GM23248 (cell line): Measurements from ENCODE around the gene GBF1. TPM values are rescaled to one million over a fixed set of nuclear protein-coding genes. Genes with fewer than 3 reads are reported as not detected.

Source experiments
- DNase-seq: peaks from one replicate; pipeline ENCODE4 v3.0.0-alpha.2; 2015
- H2AFZ ChIP-seq: fragments of 200-600 bp; sonication (generic); 2 replicates; pipeline ENCODE4 v1.6.1; 2016; ENCODE audit warnings: antibody characterized with exemption
- H3F3A ChIP-seq: fragments of 200-600 bp; sonication (generic); 2 replicates; pipeline ENCODE4 v1.6.1; 2016; ENCODE audit warnings: mild to moderate bottlenecking, antibody characterized with exemption, mixed run types; ENCODE audit not compliant: insufficient read depth
- H3K27ac ChIP-seq: fragments of 200-600 bp; sonication (generic); 2 replicates; pipeline ENCODE4 v1.5.1; 2016; ENCODE audit warnings: mild to moderate bottlenecking
- H3K27me3 ChIP-seq: fragments of 200-600 bp; sonication (generic); replicated peaks from 2 replicates; pipeline ENCODE4 v1.6.1; 2016; ENCODE audit warnings: mild to moderate bottlenecking; ENCODE audit not compliant: insufficient read depth
- H3K36me3 ChIP-seq: fragments of 200-600 bp; sonication (generic); 2 replicates; pipeline ENCODE4 v1.6.1; 2016; ENCODE audit warnings: low read depth, mild to moderate bottlenecking
- H3K4me1 ChIP-seq: fragments of 200-600 bp; sonication (generic); 2 replicates; pipeline ENCODE4 v1.6.1; 2016; ENCODE audit warnings: mild to moderate bottlenecking; ENCODE audit not compliant: insufficient read depth
- H3K4me2 ChIP-seq: fragments of 200-600 bp; sonication (generic); one replicate; pipeline ENCODE4 v1.6.1; 2016; ENCODE audit warnings: mild to moderate bottlenecking; ENCODE audit not compliant: unreplicated experiment
- H3K4me3 ChIP-seq: fragments of 200-600 bp; sonication (generic); 2 replicates; pipeline ENCODE4 v1.5.1; 2016; ENCODE audit warnings: mild to moderate bottlenecking
- H3K79me2 ChIP-seq: fragments of 200-600 bp; sonication (generic); 2 replicates; pipeline ENCODE4 v1.6.1; 2016; ENCODE audit warnings: mild to moderate bottlenecking; ENCODE audit not compliant: insufficient read depth
- H3K9ac ChIP-seq: fragments of 200-600 bp; sonication (generic); 2 replicates; pipeline ENCODE4 v1.6.1; 2016; ENCODE audit warnings: mild to moderate bottlenecking
- H3K9me2 ChIP-seq: fragments of 200-600 bp; sonication (generic); 2 replicates; pipeline ENCODE4 v1.6.1; 2016; ENCODE audit warnings: mixed run types, mild to moderate bottlenecking, moderate library complexity; ENCODE audit not compliant: insufficient read depth
- H3K9me3 ChIP-seq: fragments of 200-600 bp; sonication (generic); one replicate; pipeline ENCODE4 v1.6.1; 2017; ENCODE audit warnings: low read depth
- H4K20me1 ChIP-seq: fragments of 200-600 bp; sonication (generic); 2 replicates; pipeline ENCODE4 v1.6.0; 2016; ENCODE audit not compliant: insufficient read depth
- EZH2 ChIP-seq: fragments of 200-600 bp; sonication (generic); IDR thresholded peaks from 2 replicates; pipeline ENCODE4 v1.6.1; 2018; ENCODE audit warnings: antibody characterized with exemption, mild to moderate bottlenecking; ENCODE audit not compliant: insufficient read depth, poor library complexity, severe bottlenecking
- EZH2phosphoT487 ChIP-seq: fragments of 200-600 bp; sonication (generic); IDR thresholded peaks from 2 replicates; pipeline ENCODE4 v1.6.1; 2018; ENCODE audit warnings: antibody characterized with exemption, moderate library complexity, mild to moderate bottlenecking, low read depth; ENCODE audit not compliant: insufficient read depth
- WGBS, 2 experiments: methylation state at CpG; one replicate each; pipeline ENCODE4 v1.1.6; 2015 to 2017; ENCODE audit warnings: low lambda C conversion rate in 2 of 2, low coverage in 1 of 2; ENCODE audit errors: missing lambda C conversion rate in 2 of 2; 5-methylcytosine and 5-hydroxymethylcytosine counted together
- in situ Hi-C: fragments of 300-500 bp; cut with MboI; formaldehyde crosslinking; loops from 2 replicates; pipeline ENCODE4 v1.15.0; 2020
- polyA plus RNA-seq: library from polyadenylated mRNA; unstranded; fragments of >200 nt; fragmentation: Nextera tagmentation; extraction: Ambion mirVana; gene quantifications from 2 replicates; pipeline ENCODE4 v1.2.1, GENCODE V29; 2016
- total RNA-seq: library from RNA; depleted of rRNA; stranded (reverse); fragments of >200 nt; shearing (Covaris generic); gene quantifications from 2 replicates; pipeline ENCODE4 v1.2.3, GENCODE V29; 2014

The GBF1 gene
- total and polyA plus RNA-seq, 2 experiments from 2014 or later, result 29.8 to 43.9 TPM

GRCh38 chr10:102396730-102397151 lies 151.4 kb downstream of the GBF1 start:
- Histone ChIP-seq H3K36me3 (no peaks in the 10 kb centered on the region), H4K20me1 (no peaks in the 10 kb centered on the region), H3K9me3 (no peaks in the 10 kb centered on the region), H3K9me2 (no peaks in the 10 kb centered on the region), H3K4me3 (peak overlapping the region; percentile 87), H3K27me3 (no peaks in the 10 kb centered on the region), H3K4me2 (peak overlapping the region; percentile 86), H3F3A (0 out of 2 replicates have a peak, but pooled peaks cover 7% of the 10 kb centered on the region), H3K27ac (no peak overlapping the region), H3K4me1 (peaks cover 17% of the 10 kb centered on the region), H3K79me2 (peaks cover 14% of the 10 kb centered on the region), H3K9ac (peak overlapping the region; percentile 88; the same call in 1 of the 2 replicates), H2AFZ (no peak overlapping the region)
- no peak for TF ChIP-seq EZH2
- TF ChIP-seq EZH2phosphoT487, result no peak
- 86 to 89% methylated on average over 12 of the region's 12 CpGs for WGBS, 2 experiments
- in situ Hi-C loops, result no loop called here
- no peak for DNase-seq

DNA sequence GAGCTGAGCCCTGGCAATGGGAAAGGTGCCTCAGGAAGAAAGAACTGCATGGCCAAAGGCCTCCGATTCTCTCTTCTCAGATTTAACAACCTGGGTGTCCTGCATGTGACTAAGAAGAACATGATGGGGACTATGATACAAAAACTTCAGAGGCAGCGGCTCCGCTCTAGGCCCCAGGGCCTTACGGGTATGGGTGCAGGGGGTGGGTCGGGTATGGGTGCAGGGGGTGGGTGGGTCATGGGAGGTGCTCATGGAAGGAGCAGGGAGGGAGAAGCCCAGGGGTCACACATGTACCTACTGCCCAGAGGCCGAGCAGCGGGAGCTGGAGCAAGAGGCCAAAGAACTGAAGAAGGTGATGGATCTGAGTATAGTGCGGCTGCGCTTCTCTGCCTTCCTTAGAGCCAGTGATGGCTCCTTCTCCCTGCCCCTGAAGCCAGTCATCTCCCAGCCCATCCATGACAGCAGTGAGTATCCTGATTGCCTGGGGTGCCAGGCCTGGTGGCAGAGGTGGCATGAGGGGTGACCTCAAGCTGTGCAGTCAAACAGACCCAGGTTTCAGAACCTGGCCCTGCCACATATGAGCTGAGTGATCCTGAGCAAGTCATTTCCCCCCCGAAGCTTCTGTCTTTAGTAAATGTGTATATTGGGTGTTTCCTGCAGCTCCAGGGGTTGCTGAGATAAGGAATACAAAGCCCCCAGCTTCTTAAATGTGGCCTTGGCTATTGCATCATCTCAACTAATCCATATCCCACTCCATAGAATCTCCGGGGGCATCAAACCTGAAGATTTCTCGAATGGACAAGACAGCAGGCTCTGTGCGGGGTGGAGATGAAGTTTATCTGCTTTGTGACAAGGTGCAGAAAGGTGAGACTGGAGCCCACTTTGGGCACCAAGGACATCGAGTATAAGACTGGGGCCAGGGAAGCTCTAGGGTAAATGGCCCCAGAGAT lies 152.2 kb downstream of the GBF1 start:
- TF ChIP-seq EZH2phosphoT487 (no peak), EZH2 (no peak)
- WGBS, 2 experiments, result 87 to 92% methylated on average over 13 to 14 of the region's 14 CpGs
- H2AFZ ChIP-seq, result no peak overlapping the region
- no peaks in the 10 kb centered on the region for H3K9me2 ChIP-seq
- H4K20me1 ChIP-seq, result no peaks in the 10 kb centered on the region
- DNase-seq, result no peak
- in situ Hi-C loops, result no loop called here
- H3K4me2 ChIP-seq, result no peak overlapping the region
- H3K4me3 ChIP-seq, result no peak overlapping the region
- 0 out of 2 replicates have a peak, but pooled peaks cover 6% of the 10 kb centered on the region for H3F3A ChIP-seq
- H3K9ac ChIP-seq, result no peak overlapping the region
- no peak overlapping the region for H3K27ac ChIP-seq
- no peaks in the 10 kb centered on the region for H3K9me3 ChIP-seq
- peaks cover 14% of the 10 kb centered on the region for H3K79me2 ChIP-seq
- H3K27me3 ChIP-seq, result no peaks in the 10 kb centered on the region
- no peaks in the 10 kb centered on the region for H3K36me3 ChIP-seq
- H3K4me1 ChIP-seq, result peaks cover 20% of the 10 kb centered on the region

DNA sequence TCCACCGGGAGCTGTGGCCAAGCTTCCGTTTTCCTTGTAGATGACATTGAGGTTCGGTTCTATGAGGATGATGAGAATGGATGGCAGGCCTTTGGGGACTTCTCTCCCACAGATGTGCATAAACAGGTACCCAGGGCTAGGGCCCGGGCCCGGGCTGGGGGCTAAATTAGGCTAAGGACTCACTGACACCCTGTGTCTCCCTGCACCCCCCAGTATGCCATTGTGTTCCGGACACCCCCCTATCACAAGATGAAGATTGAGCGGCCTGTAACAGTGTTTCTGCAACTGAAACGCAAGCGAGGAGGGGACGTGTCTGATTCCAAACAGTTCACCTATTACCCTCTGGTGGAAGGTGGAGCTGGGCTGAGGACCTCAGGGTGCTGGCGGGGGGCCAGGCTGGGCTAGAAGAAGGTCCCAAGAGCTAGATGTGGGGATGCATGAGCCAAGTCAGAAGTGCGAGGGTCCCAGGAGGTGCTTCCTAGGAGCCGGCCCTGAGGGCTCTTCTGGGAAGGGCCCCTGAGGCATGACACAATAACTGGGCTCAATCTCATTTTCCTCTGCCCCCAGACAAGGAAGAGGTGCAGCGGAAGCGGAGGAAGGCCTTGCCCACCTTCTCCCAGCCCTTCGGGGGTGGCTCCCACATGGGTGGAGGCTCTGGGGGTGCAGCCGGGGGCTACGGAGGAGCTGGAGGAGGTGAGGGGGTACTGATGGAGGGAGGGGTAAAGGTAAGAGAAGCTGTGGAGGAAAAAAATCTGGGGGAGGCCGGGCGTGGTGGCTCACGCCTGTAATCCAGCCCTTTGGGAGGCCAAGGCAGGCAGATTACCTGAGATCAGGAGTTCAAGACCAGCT lies 153.1 kb downstream of the GBF1 start:
- no peak overlapping the region for H3K4me2 ChIP-seq
- no peaks in the 10 kb centered on the region for H4K20me1 ChIP-seq
- H3K9me2 ChIP-seq, result no peaks in the 10 kb centered on the region
- no peak for TF ChIP-seq EZH2
- no peak overlapping the region for H3K27ac ChIP-seq
- H3K36me3 ChIP-seq, result no peaks in the 10 kb centered on the region
- in situ Hi-C loops, result no loop called here
- peak overlapping the region; percentile 73 for H3K4me3 ChIP-seq
- H3F3A ChIP-seq, result 0 out of 2 replicates have a peak, but pooled peaks cover 4% of the 10 kb centered on the region
- no peaks in the 10 kb centered on the region for H3K27me3 ChIP-seq
- H3K4me1 ChIP-seq, result peaks cover 19% of the 10 kb centered on the region
- no peak for DNase-seq
- peak overlapping the region; percentile 71 for H3K9ac ChIP-seq
- 83 to 91% methylated on average over 20 to 21 of the region's 21 CpGs for WGBS, 2 experiments
- H2AFZ ChIP-seq, result no peak overlapping the region
- H3K79me2 ChIP-seq, result peaks cover 14% of the 10 kb centered on the region
- no peaks in the 10 kb centered on the region for H3K9me3 ChIP-seq

GRCh38 chr10:102399217-102400021 lies 154.1 kb downstream of the GBF1 start:
- Histone ChIP-seq H3K9ac (peak overlapping the region; percentile 71), H3K4me2 (peak overlapping the region; percentile 67), H3K9me3 (no peaks in the 10 kb centered on the region), H3K79me2 (peaks cover 14% of the 10 kb centered on the region), H3K4me3 (peak overlapping the region; percentile 73), H3K27ac (peak overlapping the region; percentile 14; the same call in 1 of the 2 replicates), H3K27me3 (no peaks in the 10 kb centered on the region), H2AFZ (peak overlapping the region; percentile 80), H3K4me1 (peaks cover 16% of the 10 kb centered on the region), H3F3A (0 out of 2 replicates have a peak, but pooled peaks cover 4% of the 10 kb centered on the region), H3K36me3 (no peaks in the 10 kb centered on the region), H3K9me2 (no peaks in the 10 kb centered on the region), H4K20me1 (no peaks in the 10 kb centered on the region)
- WGBS, 2 experiments, result 3 to 6% methylated on average over 59 to 61 of the region's 72 CpGs
- peak; percentile 93 for DNase-seq
- no peak for TF ChIP-seq EZH2
- TF ChIP-seq EZH2phosphoT487, result no peak
- in situ Hi-C loops, result no loop called here
